Breast epithelium (tissue), 3 donors: ENCODE measurements around the gene TFF2.

Experiments used
- CTCF ChIP-seq, 3 donors: fragments of 450-650 bp; IDR thresholded peaks; one replicate each; pipeline ENCODE4 v1.5.1; 2016 to 2017; ENCODE audit warnings: antibody characterized with exemption in 3 of 3, mild to moderate bottlenecking in 3 of 3, moderate library complexity in 3 of 3
- POLR2A ChIP-seq: fragments of 450-650 bp; IDR thresholded peaks from one replicate; pipeline ENCODE4 v1.6.1; 2016; ENCODE audit warnings: antibody characterized with exemption, mild to moderate bottlenecking, moderate library complexity
- POLR2AphosphoS5 ChIP-seq, 3 donors: sonication (generic); formaldehyde crosslinking; IDR thresholded peaks; one replicate each; pipeline ENCODE4 v1.6.1; 2017; ENCODE audit warnings: antibody characterized with exemption in 3 of 3

DNA sequence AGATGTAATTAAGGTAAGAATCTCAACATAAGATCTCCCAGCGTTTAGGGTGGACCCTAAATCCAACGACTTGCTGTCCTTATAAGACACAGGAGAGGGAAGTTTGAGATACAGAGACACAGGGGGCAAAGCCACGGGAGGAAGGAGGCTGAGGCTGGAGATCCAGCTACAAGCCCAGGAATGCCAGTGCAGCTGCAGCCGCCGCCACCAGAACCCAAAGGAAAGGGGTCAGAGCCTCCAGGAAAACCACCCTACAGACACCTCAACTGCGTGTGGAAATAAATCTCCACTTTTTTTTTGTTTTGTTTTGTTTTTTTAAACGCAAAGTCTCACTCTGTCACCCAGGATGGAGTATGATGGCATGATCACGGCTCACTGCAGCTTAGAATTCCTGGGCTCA lies 27.6 kb upstream of the TFF2 start:
- TF ChIP-seq CTCF (IDR thresholded peaks at IDR 0.05) (no peak), POLR2A (no peak), POLR2AphosphoS5 (IDR thresholded peaks at IDR 0.05) (no peak)
